ENCODE results near the gene ZNF175. TPM values are rescaled to one million over a fixed set of nuclear protein-coding genes. Genes with fewer than 3 reads are reported as not detected.
"Not testable (repeated sequence)": the region's sequence is repeated elsewhere in the genome, so short reads cannot be mapped to it uniquely, and the experiment has no call there.

The ZNF175 gene
- total RNA-seq, 1 donor from 2014 or later: 17.1 TPM

GRCh38 chr19:51626675-51627074 is 55.6 kb downstream of the ZNF175 start:
- Histone ChIP-seq H3K4me3 (no peak overlapping the region), H3K9me3 (no peaks in the 10 kb centered on the region), H3K4me1 (no peaks in the 10 kb centered on the region), H3K36me3 (no peaks in the 10 kb centered on the region), H3K27me3 (ENCODE audit: low read depth) (peaks cover 11% of the 10 kb centered on the region), H3K27ac (no peak overlapping the region)
- TF ChIP-seq CTCF (IDR thresholded peaks at IDR 0.05): no peak
- DNase-seq (no peak), ATAC-seq (no peak)
- intact Hi-C loops (cut with DNase I): no loop called here

- no peak for TF ChIP-seq CTCF (IDR thresholded peaks at IDR 0.05)
- Histone ChIP-seq H3K27ac (no peak overlapping the region), H3K4me1 (no peaks in the 10 kb centered on the region), H3K36me3 (no peaks in the 10 kb centered on the region), H3K27me3 (ENCODE audit: low read depth) (peaks cover 11% of the 10 kb centered on the region), H3K9me3 (no peaks in the 10 kb centered on the region), H3K4me3 (no peak overlapping the region)
- no peak for ATAC-seq
- intact Hi-C loops (cut with DNase I): no loop called here
- no peak for DNase-seq
Observed at GRCh38 chr19:51627491-51628138, 56.5 kb downstream of the ZNF175 start.

DNA sequence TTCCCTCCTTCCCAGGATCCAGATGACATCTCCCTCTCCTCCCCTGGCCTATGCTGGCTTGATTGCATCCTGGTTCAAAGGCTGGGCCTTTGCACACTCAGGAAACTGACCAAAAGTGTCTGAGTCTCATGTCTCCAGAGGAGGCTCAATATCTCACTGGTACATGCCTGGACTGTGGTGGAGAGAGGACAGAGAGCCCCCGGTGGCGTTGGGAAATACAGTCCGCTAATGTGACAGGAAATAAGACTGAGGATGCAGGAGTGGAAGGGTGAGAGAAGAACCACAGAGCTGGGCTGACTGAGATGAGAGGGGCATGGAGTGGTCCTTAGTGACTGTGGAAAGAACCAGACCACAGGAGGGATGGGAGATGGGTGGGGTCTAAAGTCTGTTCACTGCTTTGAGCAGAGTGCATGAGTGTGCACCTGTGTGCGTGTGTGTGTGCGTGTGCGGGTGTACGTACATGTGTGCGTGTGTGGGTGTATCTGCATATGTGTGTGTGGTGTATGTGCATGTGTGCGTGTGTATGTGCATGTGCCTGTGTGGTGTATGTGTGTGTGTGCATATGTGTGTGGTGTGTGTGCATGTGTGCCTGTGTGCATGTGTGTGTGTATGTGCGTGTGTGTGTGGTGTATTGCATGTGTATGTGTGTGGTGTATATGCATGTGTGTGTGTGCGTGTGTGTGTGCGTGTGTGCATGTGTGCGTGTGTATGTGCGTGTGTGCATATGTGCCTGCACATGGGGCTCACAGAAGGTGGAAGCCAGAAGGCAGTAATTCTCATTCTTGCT is 57.3 kb downstream of the ZNF175 start:
- H3K36me3 ChIP-seq: no peaks in the 10 kb centered on the region
- H3K9me3 ChIP-seq: no peaks in the 10 kb centered on the region
- no peak overlapping the region for H3K4me3 ChIP-seq
- TF ChIP-seq CTCF (IDR thresholded peaks at IDR 0.05): no peak
- H3K27ac ChIP-seq: no peak overlapping the region
- ATAC-seq (peak in 1 of 2 donors; percentile 18), DNase-seq (no peak)
- H3K27me3 ChIP-seq (ENCODE audit: low read depth): peaks cover 11% of the 10 kb centered on the region
- H3K4me1 ChIP-seq: no peaks in the 10 kb centered on the region
- intact Hi-C loops (cut with DNase I): no loop called here

DNA sequence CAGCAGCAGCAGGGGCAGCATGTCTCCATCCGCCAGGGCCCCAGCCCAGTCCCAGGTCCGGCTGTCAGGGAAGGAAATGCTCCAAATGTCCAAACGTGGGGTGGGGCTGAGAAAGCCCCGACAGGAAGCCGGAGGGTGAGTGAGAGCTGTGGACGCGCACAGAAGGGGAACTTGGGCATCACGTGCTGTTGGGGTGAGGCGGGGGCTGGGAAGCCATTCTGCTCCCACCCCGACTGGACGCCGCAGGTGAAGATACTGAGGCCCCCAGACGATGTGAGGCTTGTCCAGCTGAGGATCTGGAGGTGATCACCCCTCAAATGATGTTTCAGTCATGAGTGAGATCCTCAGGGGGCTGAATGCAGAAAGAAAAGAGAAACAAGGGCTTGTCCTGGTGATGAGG is 59.2 kb downstream of the ZNF175 start, which contains the start of gene SIGLEC5:
SIGLEC5 (minus strand) TSS at position 87 of the 400 bp plus-strand sequence; CDS start at position 21, 66 bp downstream.
- H3K27ac ChIP-seq; H3K9me3 ChIP-seq; H3K4me1 ChIP-seq; H3K36me3 ChIP-seq; DNase-seq; intact Hi-C loops (cut with DNase I); H3K4me3 ChIP-seq: not testable (repeated sequence)
- H3K27me3 ChIP-seq (ENCODE audit: low read depth): peaks cover 11% of the 10 kb centered on the region
- peak; percentile 77 to 78 for ATAC-seq

GRCh38 chr19:51632126-51632525 is 61.0 kb downstream of the ZNF175 start:
- no peak overlapping the region for H3K4me3 ChIP-seq
- no peaks in the 10 kb centered on the region for H3K36me3 ChIP-seq
- no peak for TF ChIP-seq CTCF (IDR thresholded peaks at IDR 0.05)
- peaks cover 7% of the 10 kb centered on the region for H3K27me3 ChIP-seq (ENCODE audit: low read depth)
- intact Hi-C loops (cut with DNase I): no loop called here
- ATAC-seq (no peak), DNase-seq (no peak)
- H3K27ac ChIP-seq: no peak overlapping the region
- H3K4me1 ChIP-seq: no peaks in the 10 kb centered on the region
- H3K9me3 ChIP-seq: no peaks in the 10 kb centered on the region
